H1 (cell line): ENCODE measurements around the gene CFAP44. TPM values are rescaled to one million over a fixed set of nuclear protein-coding genes. Genes with fewer than 3 reads are reported as not detected.

Experiments used
- CTCF ChIA-PET: fragments of 300-600 bp; sonication (Branson Sonifier 250); formaldehyde crosslinking; loops from one replicate; lab custom pipeline; 2021; ENCODE audit not compliant: partially characterized antibody; lab: Charles Lee
- POLR2A ChIA-PET: fragments of 300-600 bp; sonication (Branson Sonifier 250); formaldehyde crosslinking; loops from one replicate; lab custom pipeline; 2021; ENCODE audit warnings: inconsistent platforms; ENCODE audit not compliant: partially characterized antibody; lab: Charles Lee
- DNase-seq, 2 experiments: peaks; one replicate each; pipeline versions ENCODE4 v3.0.0 to v3.0.0-alpha.2; 2010 to 2022; ENCODE audit warnings: low spot score in 2 of 2, low read depth in 1 of 2, mixed read lengths in 1 of 2
- FAIRE-seq: peaks from 2 replicates; lab custom pipeline; 2011; peaks lifted over from hg19 to GRCh38; lab: Jason Lieb, UNC
- H2AFZ ChIP-seq: 2 replicates; pipeline ENCODE4 v1.8.1; 2012; ENCODE audit warnings: low read length, inconsistent platforms
- H2AK5ac ChIP-seq: 2 replicates; pipeline ENCODE4 v1.6.1; 2013; ENCODE audit warnings: low read depth, low read length
- H2BK120ac ChIP-seq: replicated peaks from 2 replicates; pipeline ENCODE3; 2013; ENCODE audit warnings: low read depth, low read length, inconsistent platforms
- H2BK12ac ChIP-seq: 2 replicates; pipeline ENCODE4 v1.6.1; 2013; ENCODE audit warnings: low read depth, low read length
- H2BK15ac ChIP-seq: 2 replicates; pipeline ENCODE4 v1.6.1; 2013; ENCODE audit warnings: low read length
- H2BK20ac ChIP-seq: 2 replicates; pipeline ENCODE4 v1.6.1; 2013; ENCODE audit warnings: low read length
- H2BK5ac ChIP-seq: 2 replicates; pipeline ENCODE4 v1.6.1; 2013; ENCODE audit warnings: low read depth, low read length
- H3K14ac ChIP-seq: 2 replicates; pipeline ENCODE4 v1.6.1; 2013; ENCODE audit warnings: inconsistent platforms; ENCODE audit not compliant: insufficient read length
- H3K18ac ChIP-seq: 2 replicates; pipeline ENCODE4 v1.6.1; 2013; ENCODE audit warnings: low read length; ENCODE audit errors: extremely low read depth
- H3K23ac ChIP-seq: 2 replicates; pipeline ENCODE4 v1.6.1; 2013; ENCODE audit warnings: inconsistent platforms; ENCODE audit not compliant: insufficient read length
- H3K23me2 ChIP-seq: 2 replicates; pipeline ENCODE4 v1.6.1; 2013; ENCODE audit warnings: low read depth, low read length
- H3K27ac ChIP-seq: 2 replicates; pipeline ENCODE4 v1.6.1; 2011; ENCODE audit warnings: low read depth, low read length, inconsistent platforms
- H3K27me3 ChIP-seq, 4 experiments: replicated peaks in 1 of 4; 1 replicate in 1 of 4; 2 replicates in 3 of 4; pipeline versions ENCODE4 v1.6.1 to v1.8.1; 2011 to 2013; ENCODE audit warnings: low read length in 3 of 4, mild to moderate bottlenecking in 3 of 4, inconsistent platforms in 2 of 4, mixed read lengths in 2 of 4, moderate library complexity in 1 of 4; ENCODE audit not compliant: control insufficient read depth in 3 of 4, insufficient read depth in 3 of 4; ENCODE audit errors: extremely low read depth in 1 of 4
- H3K36me3 ChIP-seq, 4 experiments: 2 replicates each; pipeline versions ENCODE4 v1.6.1 to v1.8.1; 2011 to 2013; ENCODE audit warnings: mild to moderate bottlenecking in 4 of 4, low read length in 3 of 4, moderate library complexity in 2 of 4, control low read depth in 1 of 4, inconsistent platforms in 1 of 4; ENCODE audit not compliant: insufficient read depth in 4 of 4, control insufficient read depth in 2 of 4
- H3K4ac ChIP-seq: replicated peaks from 2 replicates; pipeline ENCODE3; 2013; ENCODE audit warnings: low read length, low read depth, mixed read lengths, inconsistent platforms; ENCODE audit not compliant: insufficient read length
- H3K4me1 ChIP-seq, 4 experiments: replicated peaks in 1 of 4; 1 replicate in 1 of 4; 2 replicates in 3 of 4; pipeline versions ENCODE4 v1.6.1 to v1.8.1; 2011 to 2013; ENCODE audit warnings: low read length in 3 of 4, inconsistent platforms in 2 of 4, mixed read lengths in 1 of 4; ENCODE audit not compliant: insufficient read depth in 4 of 4, control insufficient read depth in 3 of 4
- H3K4me2 ChIP-seq, 2 experiments: 2 replicates each; pipeline versions ENCODE4 v1.6.1 to v1.8.1; 2011 to 2013; ENCODE audit warnings: low read depth in 2 of 2, low read length in 2 of 2, control low read depth in 1 of 2, inconsistent platforms in 1 of 2, mild to moderate bottlenecking in 1 of 2; ENCODE audit not compliant: insufficient read depth in 1 of 2
- H3K4me3 ChIP-seq, 4 experiments: fragments of 200-600, 300-600 bp in 1 of 4; sonication (generic), shearing (Covaris generic), sonication (Bioruptor Twin) in 1 of 4; 2 replicates each; pipeline versions ENCODE4 v1.5.1 to v1.8.1; 2011 to 2016; ENCODE audit warnings: low read length in 4 of 4, low read depth in 3 of 4, control low read depth in 2 of 4, inconsistent platforms in 2 of 4, mild to moderate bottlenecking in 2 of 4, mixed read lengths in 1 of 4, moderate library complexity in 1 of 4; ENCODE audit not compliant: insufficient read depth in 2 of 4; ENCODE audit errors: extremely low read depth in 1 of 4
- H3K56ac ChIP-seq: replicated peaks from 2 replicates; pipeline ENCODE3; 2013; ENCODE audit warnings: low read depth, mild to moderate bottlenecking, mixed read lengths, low read length, inconsistent platforms; ENCODE audit not compliant: insufficient read length
- H3K79me1 ChIP-seq: 2 replicates; pipeline ENCODE4 v1.6.1; 2013; ENCODE audit warnings: low read depth, low read length, control low read depth
- H3K79me2 ChIP-seq, 2 experiments: 2 replicates each; pipeline versions ENCODE4 v1.6.1 to v1.8.1; 2012 to 2013; ENCODE audit warnings: low read length in 2 of 2, mild to moderate bottlenecking in 2 of 2, inconsistent platforms in 1 of 2; ENCODE audit not compliant: insufficient read depth in 2 of 2, control insufficient read depth in 1 of 2
- H3K9ac ChIP-seq, 4 experiments: replicated peaks in 1 of 4; 1 replicate in 1 of 4; 2 replicates in 3 of 4; pipeline versions ENCODE4 v1.6.1 to v1.8.1; 2011 to 2013; ENCODE audit warnings: low read depth in 3 of 4, low read length in 3 of 4, control low read depth in 2 of 4, mild to moderate bottlenecking in 2 of 4, moderate library complexity in 2 of 4, inconsistent platforms in 1 of 4; ENCODE audit errors: extremely low read depth in 1 of 4
- H3K9me3 ChIP-seq, 2 experiments: 2 replicates each; pipeline versions ENCODE4 v1.6.1 to v1.8.1; 2012 to 2013; ENCODE audit warnings: mild to moderate bottlenecking in 2 of 2, moderate library complexity in 2 of 2, control low read depth in 1 of 2, inconsistent platforms in 1 of 2, low read depth in 1 of 2, low read length in 1 of 2, mixed read lengths in 1 of 2; ENCODE audit not compliant: insufficient read depth in 2 of 2
- H4K20me1 ChIP-seq, 2 experiments: replicated peaks in 1 of 2; 2 replicates each; pipeline versions ENCODE3 to v1.8.1; 2011 to 2013; ENCODE audit warnings: inconsistent platforms in 2 of 2, low read length in 2 of 2, mild to moderate bottlenecking in 1 of 2; ENCODE audit not compliant: insufficient read depth in 2 of 2, control insufficient read depth in 1 of 2
- H4K5ac ChIP-seq: 2 replicates; pipeline ENCODE4 v1.6.1; 2013; ENCODE audit warnings: low read length, low read depth, mixed read lengths, inconsistent platforms; ENCODE audit not compliant: insufficient read length
- H4K8ac ChIP-seq: 2 replicates; pipeline ENCODE4 v1.8.0; 2013; ENCODE audit warnings: mild to moderate bottlenecking, moderate library complexity, low read length, inconsistent platforms; ENCODE audit not compliant: insufficient read depth; ENCODE audit errors: extremely low read depth
- H4K91ac ChIP-seq: replicated peaks from 2 replicates; pipeline ENCODE3; 2013; ENCODE audit warnings: low read length, mixed read lengths, inconsistent platforms; ENCODE audit not compliant: insufficient read length
- CEBPB ChIP-seq: IDR thresholded peaks from 2 replicates; pipeline ENCODE4 v1.6.1; 2012; ENCODE audit warnings: low read depth, low read length
- CHD2 ChIP-seq: IDR thresholded peaks from 2 replicates; pipeline ENCODE4 v1.6.1; 2012; ENCODE audit warnings: low read length, improper control_type of control experiment
- CREB1 ChIP-seq: IDR thresholded peaks from 2 replicates; pipeline ENCODE4 v1.6.1; 2012; ENCODE audit warnings: inconsistent platforms
- CTBP2 ChIP-seq: IDR thresholded peaks from 2 replicates; pipeline ENCODE4 v1.7.0; 2011; ENCODE audit warnings: borderline replicate concordance, mild to moderate bottlenecking, moderate library complexity, mixed read lengths, low read length; ENCODE audit not compliant: insufficient read depth, insufficient read length
- EGR1 ChIP-seq: IDR thresholded peaks from 2 replicates; pipeline ENCODE4 v1.6.1; 2011; ENCODE audit warnings: low read depth, low read length, borderline replicate concordance
- FOSL1 ChIP-seq: IDR thresholded peaks from 2 replicates; pipeline ENCODE4 v1.6.1; 2011; ENCODE audit warnings: mild to moderate bottlenecking, low read depth, low read length, moderate library complexity; ENCODE audit not compliant: insufficient read depth
- GABPA ChIP-seq: IDR thresholded peaks from 2 replicates; pipeline ENCODE4 v1.6.1; 2011; ENCODE audit warnings: mild to moderate bottlenecking, low read length, moderate library complexity, borderline replicate concordance; ENCODE audit not compliant: insufficient read depth
- JUN ChIP-seq: IDR thresholded peaks from 2 replicates; pipeline ENCODE4 v1.6.1; 2011; ENCODE audit warnings: low read depth, mild to moderate bottlenecking, improper control_type of control experiment, low read length
- KDM1A ChIP-seq: fragments of 200-600, 300-600 bp; sonication (generic); IDR thresholded peaks from 2 replicates; pipeline ENCODE4 v1.7.1; 2016; ENCODE audit warnings: mild to moderate bottlenecking, low read length, borderline replicate concordance
- MAFK ChIP-seq: IDR thresholded peaks from 2 replicates; pipeline ENCODE4 v1.6.1; 2012; ENCODE audit warnings: low read depth, mild to moderate bottlenecking, improper control_type of control experiment, low read length
- POLR2A ChIP-seq, 2 experiments: IDR thresholded peaks; 1 replicate in 1 of 2; 2 replicates in 1 of 2; pipeline ENCODE4 v1.6.1; 2011; ENCODE audit warnings: low read depth in 2 of 2, low read length in 2 of 2, mild to moderate bottlenecking in 2 of 2; ENCODE audit errors: control extremely low read depth in 1 of 2
- TAF1 ChIP-seq: IDR thresholded peaks from 2 replicates; pipeline ENCODE4 v1.6.1; 2011; ENCODE audit warnings: mild to moderate bottlenecking, low read depth, low read length
- TEAD4 ChIP-seq: IDR thresholded peaks from 2 replicates; pipeline ENCODE4 v1.6.1; 2012; ENCODE audit warnings: low read depth, low read length, inconsistent platforms, mixed read lengths
- ZNF274 ChIP-seq: IDR thresholded peaks from 2 replicates; pipeline ENCODE4 v1.7.0; 2012; ENCODE audit warnings: low read length, borderline replicate concordance; ENCODE audit errors: extremely low read depth
- WGBS, 2 experiments: shearing (Covaris generic) in 1 of 2; methylation state at CpG; one replicate each; pipeline versions ENCODE4 v1.1.6 to v1.1.7; 2013 to 2015; ENCODE audit warnings: low lambda C conversion rate in 2 of 2, mixed read lengths in 2 of 2, inconsistent platforms in 1 of 2, low coverage in 1 of 2, missing lambda C conversion rate in 1 of 2; ENCODE audit not compliant: insufficient replicate concordance in 2 of 2, insufficient coverage in 1 of 2, insufficient read length in 1 of 2; ENCODE audit errors: extremely low coverage in 1 of 2, missing lambda C conversion rate in 1 of 2; 5-methylcytosine and 5-hydroxymethylcytosine counted together
- polyA plus RNA-seq, 7 experiments: library from polyadenylated mRNA; depleted of rRNA in 3 of 7; stranded (reverse) in 5 of 7; unstranded in 2 of 7; fragments of >200 nt in 5 of 7; fragments of 200-250 nt in 2 of 7; gene quantifications; 1 replicate in 5 of 7; 2 replicates in 1 of 7; 4 replicates in 1 of 7; pipeline versions ENCODE4 v1.2.1 to v1.2.3, GENCODE V29; 2011 to 2013; ENCODE audit warnings: missing spikeins in 2 of 7, mixed read lengths in 2 of 7
- total RNA-seq: library from RNA; stranded (reverse); fragmentation: NEBNext Ultra II Directional; extraction: Animal tissue kit (Norgen Biotek cat#: 25700); gene quantifications from 2 replicates; pipeline ENCODE4 v1.2.1, GENCODE V29; 2021
- TF ChIP-seq, protein P1 (sequence below): IDR thresholded peaks from 2 replicates; pipeline ENCODE4 v1.6.1; 2012; ENCODE audit warnings: inconsistent platforms

Gene CFAP44
- total and polyA plus RNA-seq, 2 of the 8 experiments (the other 6 are each of a cell fraction or from before 2014, with no cell fraction given): 0.45 to 0.60 TPM

GRCh38 chr3:113454057-113454456 is 12.8 kb upstream of the CFAP44 start:
- Histone ChIP-seq H3K79me1 (no peaks in the 10 kb centered on the region), H4K5ac (no peak overlapping the region), H3K56ac (no peak overlapping the region), H3K9me3 (peaks cover 0 to 9% of the 10 kb centered on the region in 2 experiments; a peak in 2 of 4 replicates), H3K79me2 (no peaks in the 10 kb centered on the region), H2BK12ac (no peak overlapping the region), H2BK20ac (no peak overlapping the region), H2BK5ac (no peak overlapping the region), H4K20me1 (no peaks in the 10 kb centered on the region), H2AFZ (no peak overlapping the region), H3K4me1 (no peaks in the 10 kb centered on the region), H3K4me2 (no peak overlapping the region), H3K14ac (no peak overlapping the region), H3K27ac (no peak overlapping the region), H3K23me2 (no peaks in the 10 kb centered on the region), H3K27me3 (no peaks in the 10 kb centered on the region), H3K23ac (no peak overlapping the region), H4K8ac (no peak overlapping the region), H2AK5ac (no peak overlapping the region), H2BK15ac (no peak overlapping the region), H3K4me3 (no peak overlapping the region), H3K9ac (no peak overlapping the region), H4K91ac (no peak overlapping the region), H3K4ac (no peak overlapping the region), H3K36me3 (peaks cover 0 to 24% (median 9%) of the 10 kb centered on the region in 4 experiments; a peak in 4 of 8 replicates), H3K18ac (no peak overlapping the region), H2BK120ac (no peak overlapping the region)
- CTCF ChIA-PET: no interaction called here
- no peak for FAIRE-seq
- POLR2A ChIA-PET: interaction anchor here (0.8 kb wide), 1 partner anchor 124 kb away, joined by 3 read pairs; no protein-coding TSS in a partner anchor
- DNase-seq: no peak
- 96% methylated on average over 6 of the region's 6 CpGs; no CpG with 5 or more reads in 1 of the 2 experiments for WGBS, 2 experiments
- TF ChIP-seq CHD2 (no peak), CTBP2 (no peak), ZNF274 (no peak), CREB1 (no peak), TAF1 (no peak), KDM1A (no peak), POLR2A (IDR thresholded peaks at IDR 0.05; ENCODE audit: control extremely low read depth in 1 of 2, low read depth in 2 of 2, low read length in 2 of 2) (no peak), GABPA (no peak), TEAD4 (no peak), FOSL1 (no peak), JUN (no peak), CEBPB (no peak), MAFK (no peak), EGR1 (no peak)
- TF ChIP-seq, protein P1, sequence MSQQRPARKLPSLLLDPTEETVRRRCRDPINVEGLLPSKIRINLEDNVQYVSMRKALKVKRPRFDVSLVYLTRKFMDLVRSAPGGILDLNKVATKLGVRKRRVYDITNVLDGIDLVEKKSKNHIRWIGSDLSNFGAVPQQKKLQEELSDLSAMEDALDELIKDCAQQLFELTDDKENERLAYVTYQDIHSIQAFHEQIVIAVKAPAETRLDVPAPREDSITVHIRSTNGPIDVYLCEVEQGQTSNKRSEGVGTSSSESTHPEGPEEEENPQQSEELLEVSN: no peak
